ENCODE data around the gene ARHGAP23.

DNA sequence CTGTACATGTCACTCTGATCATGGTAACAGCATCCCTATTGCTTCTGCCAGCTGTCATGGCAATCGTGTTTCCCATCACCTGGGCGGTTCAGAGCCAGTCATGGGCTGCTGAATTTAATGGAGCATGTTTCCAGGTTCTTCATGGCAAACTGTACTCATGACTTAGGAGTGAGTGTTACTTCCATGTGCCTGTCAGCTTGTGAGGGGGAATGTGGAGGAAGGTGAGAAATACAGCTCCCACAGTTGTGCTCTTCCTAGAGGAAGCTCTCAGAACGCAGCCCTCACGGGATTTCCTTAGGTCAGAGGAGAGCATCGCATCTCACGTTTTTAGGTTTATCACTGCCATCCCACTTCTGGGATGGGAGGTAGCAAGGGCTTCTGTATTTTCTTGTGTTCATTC is 28.0 kb upstream of the ARHGAP23 start:
- no peak for TF ChIP-seq CTCF (IDR thresholded peaks at IDR 0.05; ENCODE audit: poor library complexity, severe bottlenecking)
- TF ChIP-seq RAD21 (conservative IDR thresholded peaks at IDR 0.05): no peak
- no peak for TF ChIP-seq TAF1 (IDR thresholded peaks at IDR 0.05; ENCODE audit: low read depth)
- TF ChIP-seq EP300 (conservative IDR thresholded peaks at IDR 0.05; ENCODE audit: poor library complexity, severe bottlenecking): no peak
- TF ChIP-seq REST (IDR thresholded peaks at IDR 0.05; ENCODE audit: borderline replicate concordance): no peak
- no peak for TF ChIP-seq EZH2 (IDR thresholded peaks at IDR 0.05; ENCODE audit: borderline replicate concordance, insufficient read depth, low read length, poor library complexity, severe bottlenecking)
- TF ChIP-seq POLR2AphosphoS5 (IDR thresholded peaks at IDR 0.05): no peak
- no peak for TF ChIP-seq MXI1 (conservative IDR thresholded peaks at IDR 0.05; ENCODE audit: poor library complexity, severe bottlenecking)

All from neural cell (in vitro differentiated cells).